Left ventricle myocardium inferior (tissue), 1 donor: ENCODE measurements around the gene AGPAT3. TPM values are rescaled to one million over a fixed set of nuclear protein-coding genes. Genes with fewer than 3 reads are reported as not detected.

ENCODE experiments used
- DNase-seq: peaks from one replicate; pipeline ENCODE4 v3.0.0-alpha.2; 2020
- H3K27ac ChIP-seq: fragments of 200-600 bp; replicated peaks from 2 replicates; pipeline ENCODE4 v1.8.0; 2021
- H3K27me3 ChIP-seq: fragments of 200-600 bp; 2 replicates; pipeline ENCODE4 v1.8.0; 2021; ENCODE audit warnings: low read depth
- H3K36me3 ChIP-seq: fragments of 200-600 bp; 2 replicates; pipeline ENCODE4 v1.8.0; 2021
- H3K4me1 ChIP-seq: fragments of 200-600 bp; 2 replicates; pipeline ENCODE4 v1.8.0; 2021
- H3K4me3 ChIP-seq: fragments of 200-600 bp; 2 replicates; pipeline ENCODE4 v1.8.0; 2021; ENCODE audit warnings: mild to moderate bottlenecking, moderate library complexity
- H3K9me3 ChIP-seq: fragments of 200-600 bp; replicated peaks from 2 replicates; pipeline ENCODE4 v1.8.0; 2021
- CTCF ChIP-seq: fragments of 200-600 bp; IDR thresholded peaks from 2 replicates; pipeline ENCODE4 v1.8.0; 2021; ENCODE audit warnings: antibody characterized with exemption, mild to moderate bottlenecking, borderline replicate concordance
- intact Hi-C: fragments of 100-400 bp; cut with micrococcal nuclease; formaldehyde crosslinking; loops from one replicate; pipeline ENCODE4 v1.11.0; 2022
- total RNA-seq: library from RNA; stranded (reverse); fragmentation: NEBNext Ultra II Directional; extraction: Animal tissue kit (Norgen Biotek cat#: 25700); gene quantifications from one replicate; pipeline ENCODE4 v1.2.1, GENCODE V29; 2021
- donor health status: DM: no; HTN: yes; CAD: no; lungs with severe emphysema.

The AGPAT3 gene
- total RNA-seq, 1 donor from 2014 or later = 79.6 TPM

GRCh38 chr21:43981151-43981870 is 116.3 kb downstream of the AGPAT3 start:
- H3K4me3 ChIP-seq = no peak overlapping the region
- intact Hi-C loops = no loop called here
- TF ChIP-seq CTCF = no peak
- peaks cover 8% of the 10 kb centered on the region for H3K4me1 ChIP-seq
- H3K27ac ChIP-seq = no peak overlapping the region
- no peaks in the 10 kb centered on the region for H3K9me3 ChIP-seq
- H3K27me3 ChIP-seq = no peaks in the 10 kb centered on the region
- DNase-seq = no peak
- peaks cover 68% of the 10 kb centered on the region for H3K36me3 ChIP-seq

- no peak for DNase-seq
- Histone ChIP-seq H3K4me3 (no peak overlapping the region), H3K27ac (no peak overlapping the region), H3K36me3 (peaks cover 65% of the 10 kb centered on the region), H3K9me3 (no peaks in the 10 kb centered on the region), H3K27me3 (no peaks in the 10 kb centered on the region), H3K4me1 (peaks cover 14% of the 10 kb centered on the region)
- intact Hi-C loops = no loop called here
- no peak for TF ChIP-seq CTCF
Observed at GRCh38 chr21:43981871-43982210, 116.8 kb downstream of the AGPAT3 start.

- intact Hi-C loops = no loop called here
- peaks cover 21% of the 10 kb centered on the region for H3K4me1 ChIP-seq
- peaks cover 58% of the 10 kb centered on the region for H3K36me3 ChIP-seq
- no peak for TF ChIP-seq CTCF
- no peaks in the 10 kb centered on the region for H3K27me3 ChIP-seq
- H3K27ac ChIP-seq = no peak overlapping the region
- H3K4me3 ChIP-seq = no peak overlapping the region
- DNase-seq = no peak
- no peaks in the 10 kb centered on the region for H3K9me3 ChIP-seq
Observed at GRCh38 chr21:43982489-43983078, 117.6 kb downstream of the AGPAT3 start.

DNA sequence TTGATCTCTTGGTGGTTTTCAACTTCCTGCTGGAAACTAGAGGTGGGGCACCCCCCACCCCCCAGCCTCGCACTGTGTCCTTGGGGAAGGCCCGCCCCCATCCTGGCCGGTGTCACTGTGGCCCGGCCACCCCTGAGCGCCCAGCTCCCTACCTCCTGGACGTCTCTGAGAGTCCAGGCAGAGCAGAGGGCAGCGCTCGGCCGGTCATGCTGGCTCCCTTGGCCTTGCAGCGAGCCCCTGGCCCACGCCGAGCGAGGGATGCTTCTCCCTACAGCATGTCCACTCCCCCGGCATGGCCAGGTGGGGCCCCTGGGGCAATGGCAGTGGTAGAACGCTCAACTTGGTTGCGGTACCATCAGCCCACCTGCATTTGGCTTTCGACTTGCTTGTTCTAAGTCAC is 118.4 kb downstream of the AGPAT3 start:
- Histone ChIP-seq H3K27me3 (no peaks in the 10 kb centered on the region), H3K4me3 (no peak overlapping the region), H3K36me3 (peaks cover 50% of the 10 kb centered on the region), H3K9me3 (no peaks in the 10 kb centered on the region), H3K27ac (no peak overlapping the region), H3K4me1 (peaks cover 29% of the 10 kb centered on the region)
- TF ChIP-seq CTCF = no peak
- intact Hi-C loops = no loop called here
- no peak for DNase-seq

DNA sequence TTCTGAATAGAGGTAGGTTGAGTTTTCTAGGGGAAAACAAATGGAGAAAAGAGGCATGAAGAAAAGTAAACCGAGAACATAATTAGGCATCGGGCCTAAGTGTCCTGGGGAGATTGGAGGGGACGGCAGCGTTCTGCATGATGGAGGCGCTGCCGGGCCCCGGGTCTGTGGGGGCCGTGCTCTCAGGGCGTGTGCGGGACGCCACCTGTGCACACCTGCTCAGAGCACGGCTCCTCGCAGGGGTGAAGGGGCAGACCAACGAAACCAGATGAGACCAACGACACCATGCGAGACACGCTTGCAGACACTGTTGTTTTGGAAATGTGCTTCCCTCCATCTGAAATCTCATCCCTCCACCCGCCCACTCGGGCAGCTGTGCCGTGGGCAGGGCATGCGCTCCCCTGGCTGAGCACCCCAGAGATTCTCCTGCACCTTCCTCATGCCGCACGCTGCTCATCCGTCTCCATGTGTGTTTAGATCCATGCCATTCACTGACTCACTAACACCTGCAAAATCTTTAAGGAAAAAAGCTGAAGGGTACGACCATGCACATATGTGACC is 118.9 kb downstream of the AGPAT3 start:
- intact Hi-C loops = no loop called here
- no peak for TF ChIP-seq CTCF

More for the DNA sequence above, 118.9 kb downstream of the AGPAT3 start:
- Histone ChIP-seq H3K27ac (no peak overlapping the region), H3K27me3 (no peaks in the 10 kb centered on the region), H3K4me3 (no peak overlapping the region), H3K4me1 (peaks cover 33% of the 10 kb centered on the region), H3K36me3 (peaks cover 44% of the 10 kb centered on the region), H3K9me3 (no peaks in the 10 kb centered on the region)
- DNase-seq = no peak
